Stomach smooth muscle (tissue), 2 donors: Measurements from ENCODE around the gene TDRD15.
"Not testable (repeated sequence)": the region's sequence is repeated elsewhere in the genome, so short reads cannot be mapped to it uniquely, and the experiment has no call there.

ENCODE experiments used
- H3K27ac ChIP-seq: one replicate; pipeline ENCODE4 v1.7.0; 2013; ENCODE audit warnings: mild to moderate bottlenecking, low read length, inconsistent platforms
- H3K27me3 ChIP-seq, 2 donors: one replicate each; pipeline ENCODE4 v1.7.0; 2013; ENCODE audit warnings: low read length in 2 of 2; ENCODE audit not compliant: insufficient read depth in 2 of 2, control insufficient read depth in 1 of 2
- H3K36me3 ChIP-seq, 2 donors: one replicate each; pipeline ENCODE4 v1.7.0; 2013; ENCODE audit warnings: low read length in 2 of 2; ENCODE audit not compliant: control insufficient read depth in 2 of 2, insufficient read depth in 2 of 2
- H3K4me1 ChIP-seq: one replicate; pipeline ENCODE4 v1.7.0; 2013; ENCODE audit warnings: low read length; ENCODE audit not compliant: control insufficient read depth, insufficient read depth
- H3K4me3 ChIP-seq, 2 donors: one replicate each; pipeline ENCODE4 v1.7.0; 2013; ENCODE audit warnings: low read length in 2 of 2
- H3K9ac ChIP-seq, 2 donors: one replicate each; pipeline ENCODE4 v1.7.0; 2013; ENCODE audit warnings: low read length in 2 of 2, mild to moderate bottlenecking in 1 of 2
- H3K9me3 ChIP-seq, 2 donors: one replicate each; pipeline ENCODE4 v1.7.0; 2013; ENCODE audit warnings: low read length in 2 of 2; ENCODE audit not compliant: control insufficient read depth in 2 of 2
- donor health status: healthy.
- donor health status: Pancreatic carcinoma.

Gene TDRD15

DNA sequence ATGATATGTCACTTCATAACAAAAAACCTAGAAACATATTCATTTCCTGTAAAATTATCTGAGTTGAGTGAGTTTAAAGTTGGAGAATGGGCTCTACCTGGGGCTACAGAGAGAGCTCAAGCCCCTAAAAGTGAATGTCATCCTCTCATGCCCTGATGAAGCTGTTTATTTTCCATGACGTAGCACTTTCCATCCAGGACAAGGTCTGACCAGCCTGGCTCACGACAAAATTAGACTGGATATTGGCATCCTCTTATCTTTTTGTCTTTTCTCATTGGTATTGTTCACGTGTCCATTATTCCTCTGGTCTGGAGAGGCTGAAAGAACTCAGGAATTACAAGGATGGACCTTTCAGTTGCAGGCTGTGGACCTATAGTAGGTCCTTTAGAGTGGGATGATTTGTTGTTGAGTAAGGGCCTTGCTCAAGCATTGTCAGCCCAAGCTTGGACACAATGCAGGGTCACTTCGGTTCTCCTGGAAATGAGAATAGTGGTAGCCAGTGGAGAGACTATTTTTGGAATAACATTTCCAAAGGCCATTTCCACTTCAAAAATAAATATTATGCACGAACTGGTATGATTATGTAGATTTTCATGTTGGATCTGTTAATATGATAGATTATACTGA lies 24.4 kb upstream of the TDRD15 start:
- Histone ChIP-seq H3K27ac (no peak overlapping the region), H3K4me1 (no peaks in the 10 kb centered on the region)

GRCh38 chr2:21101514-21102155 lies 22.1 kb upstream of the TDRD15 start:
- H3K36me3 ChIP-seq, H3K27me3 ChIP-seq, H3K4me3 ChIP-seq, H3K27ac ChIP-seq, H3K4me1 ChIP-seq, H3K9ac ChIP-seq, H3K9me3 ChIP-seq: not testable (repeated sequence)

More for the DNA sequence above, 24.4 kb upstream of the TDRD15 start:
- H3K27me3 ChIP-seq: no peaks in the 10 kb centered on the region
- no peaks in the 10 kb centered on the region for H3K36me3 ChIP-seq
- H3K4me3 ChIP-seq: no peak overlapping the region
- no peak overlapping the region for H3K9ac ChIP-seq
- no peaks in the 10 kb centered on the region for H3K9me3 ChIP-seq

- Histone ChIP-seq H3K9ac (no peak overlapping the region), H3K27ac (no peak overlapping the region), H3K36me3 (no peaks in the 10 kb centered on the region), H3K4me1 (no peaks in the 10 kb centered on the region), H3K4me3 (no peak overlapping the region), H3K9me3 (no peaks in the 10 kb centered on the region), H3K27me3 (no peaks in the 10 kb centered on the region)
Measured at GRCh38 chr2:21102356-21102755, 21.4 kb upstream of the TDRD15 start.

DNA sequence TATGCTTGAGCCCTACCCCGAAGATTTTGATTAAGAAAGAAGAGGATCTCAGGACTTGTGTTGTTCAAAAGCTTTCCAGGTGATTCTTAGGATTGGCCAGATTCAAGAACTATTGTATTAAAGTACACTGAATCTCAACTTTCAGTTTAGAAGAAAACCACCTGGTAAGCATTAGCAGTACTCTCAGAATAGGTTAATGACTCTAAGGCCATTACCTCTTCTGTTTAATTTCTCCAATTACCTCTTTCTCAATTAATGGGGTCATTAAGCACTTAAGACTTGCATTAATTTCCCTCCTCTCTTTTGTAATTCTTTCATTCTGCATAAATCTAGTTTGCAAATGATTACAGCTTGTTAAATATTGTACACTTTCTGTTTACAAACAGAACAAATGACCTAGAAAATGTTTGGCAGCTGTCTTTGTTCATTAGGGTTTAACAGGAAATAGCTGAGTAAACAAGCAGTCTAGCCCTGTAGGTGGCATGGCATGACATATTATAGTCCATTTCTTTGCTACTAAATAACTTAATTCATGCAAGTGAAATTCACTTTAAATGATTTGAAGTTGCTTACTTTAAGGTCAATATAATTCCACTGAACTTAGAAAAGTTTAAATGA lies 20.4 kb upstream of the TDRD15 start:
- no peak overlapping the region for H3K9ac ChIP-seq
- no peaks in the 10 kb centered on the region for H3K4me1 ChIP-seq
- H3K27ac ChIP-seq: no peak overlapping the region
- H3K36me3 ChIP-seq: no peaks in the 10 kb centered on the region
- no peaks in the 10 kb centered on the region for H3K27me3 ChIP-seq
- H3K9me3 ChIP-seq: no peaks in the 10 kb centered on the region
- H3K4me3 ChIP-seq: no peak overlapping the region

GRCh38 chr2:21104030-21104660 lies 19.6 kb upstream of the TDRD15 start:
- Histone ChIP-seq H3K36me3 (no peaks in the 10 kb centered on the region), H3K27me3 (no peaks in the 10 kb centered on the region), H3K9me3 (no peaks in the 10 kb centered on the region), H3K4me1 (no peaks in the 10 kb centered on the region), H3K27ac (no peak overlapping the region), H3K9ac (no peak overlapping the region), H3K4me3 (no peak overlapping the region)

GRCh38 chr2:21111012-21111411 lies 12.8 kb upstream of the TDRD15 start:
- Histone ChIP-seq H3K9me3 (no peaks in the 10 kb centered on the region), H3K27me3 (peaks cover 0 to 2% of the 10 kb centered on the region in 2 donors)

DNA sequence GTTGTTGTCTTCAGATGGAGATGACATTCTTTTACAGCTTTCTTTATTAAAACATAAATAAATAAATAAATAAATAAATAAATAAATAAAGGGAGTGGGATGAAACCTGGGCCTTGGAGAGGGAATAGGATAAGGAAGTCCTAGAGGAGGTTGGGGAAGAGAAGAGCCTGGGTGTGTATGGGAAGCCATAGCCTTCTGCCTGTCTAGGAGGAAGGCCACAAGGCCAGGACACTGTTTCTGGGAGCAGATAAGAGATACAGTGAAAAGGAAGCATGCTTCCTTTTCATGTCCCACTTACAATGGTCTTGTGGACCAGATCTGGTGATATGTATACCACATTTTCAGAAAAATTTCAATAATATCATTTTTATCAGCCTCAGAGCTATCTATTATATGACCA lies 6.1 kb upstream of the TDRD15 start:
- no peaks in the 10 kb centered on the region for H3K4me1 ChIP-seq
- no peak overlapping the region for H3K4me3 ChIP-seq
- H3K9ac ChIP-seq: no peak overlapping the region
- no peaks in the 10 kb centered on the region for H3K9me3 ChIP-seq
- no peaks in the 10 kb centered on the region for H3K36me3 ChIP-seq
- H3K27ac ChIP-seq: no peak overlapping the region
- peaks cover 0 to 2% of the 10 kb centered on the region in 2 donors for H3K27me3 ChIP-seq

More at GRCh38 chr2:21111012-21111411, 12.8 kb upstream of the TDRD15 start:
- Histone ChIP-seq H3K36me3 (no peaks in the 10 kb centered on the region), H3K4me3 (no peak overlapping the region), H3K27ac (no peak overlapping the region), H3K9ac (no peak overlapping the region), H3K4me1 (no peaks in the 10 kb centered on the region)

DNA sequence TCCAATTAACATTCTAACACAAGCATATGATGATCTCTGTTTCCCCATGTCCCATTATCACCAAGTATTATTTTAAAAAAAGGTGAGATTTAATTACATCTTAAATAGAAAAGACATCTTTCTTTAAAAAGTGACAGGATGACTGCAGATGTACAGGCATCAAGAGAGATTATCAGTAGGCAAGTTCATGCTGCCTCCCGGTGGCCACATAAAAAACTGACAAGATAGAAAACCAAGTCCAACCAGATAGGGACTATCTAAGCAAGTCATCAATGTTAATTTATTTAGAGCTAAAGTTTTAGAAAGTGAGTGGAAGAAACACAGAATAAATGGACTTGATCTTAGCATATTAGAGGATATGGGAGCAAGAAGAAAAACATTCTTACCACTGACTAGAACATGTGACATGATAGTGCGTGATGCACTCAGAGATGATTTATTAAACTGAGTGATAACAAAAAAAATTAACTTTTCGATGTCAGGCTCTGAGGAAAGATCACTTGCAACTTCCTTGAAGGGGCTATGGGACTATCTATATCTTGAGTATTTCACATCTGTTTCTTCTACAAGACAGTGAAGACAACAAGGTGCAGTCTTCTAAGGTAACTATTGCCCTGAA lies 5.4 kb upstream of the TDRD15 start:
- Histone ChIP-seq H3K36me3 (no peaks in the 10 kb centered on the region), H3K27ac (no peak overlapping the region), H3K4me1 (no peaks in the 10 kb centered on the region), H3K9ac (no peak overlapping the region), H3K4me3 (no peak overlapping the region), H3K27me3 (peaks cover 0 to 2% of the 10 kb centered on the region in 2 donors), H3K9me3 (no peaks in the 10 kb centered on the region)

GRCh38 chr2:21131861-21132260 lies 8.1 kb downstream of the TDRD15 start:
- no peak overlapping the region for H3K4me3 ChIP-seq
- no peaks in the 10 kb centered on the region for H3K4me1 ChIP-seq
- no peak overlapping the region for H3K9ac ChIP-seq
- no peak overlapping the region for H3K27ac ChIP-seq
- no peaks in the 10 kb centered on the region for H3K27me3 ChIP-seq
- no peaks in the 10 kb centered on the region for H3K9me3 ChIP-seq
- H3K36me3 ChIP-seq: no peaks in the 10 kb centered on the region

DNA sequence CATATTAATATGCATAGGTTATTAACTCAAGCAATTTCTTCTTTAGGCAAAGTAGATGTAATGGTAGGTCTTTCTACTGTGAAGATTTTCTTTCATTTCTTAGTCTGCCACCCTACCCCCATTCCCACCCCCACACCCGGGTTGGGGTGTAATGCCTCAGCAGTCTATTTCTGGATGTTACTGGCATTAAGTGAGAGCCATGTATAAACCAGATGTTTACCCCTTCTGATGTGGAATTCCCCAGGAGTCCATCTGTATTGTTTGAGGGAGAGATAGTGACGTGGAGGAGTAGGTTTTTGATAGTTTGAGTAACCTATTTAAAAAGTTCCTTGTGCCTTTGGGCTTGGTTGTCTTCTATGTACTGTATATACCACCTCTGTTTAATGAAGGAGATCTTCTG lies 11.8 kb downstream of the TDRD15 start:
- H3K36me3 ChIP-seq: no peaks in the 10 kb centered on the region
- no peaks in the 10 kb centered on the region for H3K27me3 ChIP-seq
- H3K4me1 ChIP-seq: no peaks in the 10 kb centered on the region
- no peaks in the 10 kb centered on the region for H3K9me3 ChIP-seq
- H3K27ac ChIP-seq: no peak overlapping the region
- H3K4me3 ChIP-seq: no peak overlapping the region
- H3K9ac ChIP-seq: no peak overlapping the region
